HUES48 (cell line): ENCODE measurements around the gene ARPP19.
"Not testable (repeated sequence)": the region's sequence is repeated elsewhere in the genome, so short reads cannot be mapped to it uniquely, and the experiment has no call there.

Source experiments
- H3K27ac ChIP-seq: one replicate; pipeline ENCODE4 v1.7.0; 2013; ENCODE audit warnings: low read depth, low read length, inconsistent platforms
- H3K27me3 ChIP-seq: 2 replicates; pipeline ENCODE4 v1.6.1; 2013; ENCODE audit warnings: mild to moderate bottlenecking, low read length; ENCODE audit not compliant: control insufficient read depth, insufficient read depth
- H3K36me3 ChIP-seq: 2 replicates; pipeline ENCODE4 v1.6.1; 2013; ENCODE audit warnings: low read length; ENCODE audit not compliant: control insufficient read depth, insufficient read depth
- H3K4me1 ChIP-seq: 2 replicates; pipeline ENCODE4 v1.6.1; 2013; ENCODE audit warnings: mild to moderate bottlenecking, low read length; ENCODE audit not compliant: control insufficient read depth, insufficient read depth
- H3K4me3 ChIP-seq: 2 replicates; pipeline ENCODE4 v1.5.1; 2013; ENCODE audit warnings: mild to moderate bottlenecking, low read depth, low read length
- H3K9ac ChIP-seq: 2 replicates; pipeline ENCODE4 v1.6.1; 2013; ENCODE audit warnings: mild to moderate bottlenecking, low read depth, low read length, moderate library complexity
- H3K9me3 ChIP-seq: 2 replicates; pipeline ENCODE4 v1.6.1; 2013; ENCODE audit warnings: low read length; ENCODE audit not compliant: control insufficient read depth, insufficient read depth

The ARPP19 gene

DNA sequence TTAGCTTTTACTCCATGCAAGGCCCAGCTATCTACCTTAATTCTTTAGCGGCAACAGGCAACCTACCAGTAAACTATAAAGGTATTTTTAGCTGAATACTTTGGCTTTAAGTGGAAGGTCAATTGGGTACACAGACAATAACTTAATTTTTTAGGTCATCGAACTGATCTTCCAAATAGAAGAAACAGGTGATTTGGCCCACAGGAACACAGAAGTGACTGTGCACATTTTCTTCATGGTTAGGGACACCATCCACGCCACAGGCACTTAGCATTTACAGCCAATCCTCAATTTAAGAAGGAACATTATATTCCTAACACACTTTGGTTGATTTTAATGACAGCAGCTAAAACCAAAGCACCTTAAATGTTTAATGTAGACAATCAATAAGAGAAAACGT, 1.9 kb downstream of the ARPP19 start:
- no peak overlapping the region for H3K9ac ChIP-seq
- H3K36me3 ChIP-seq, result no peaks in the 10 kb centered on the region
- H3K4me1 ChIP-seq, result peaks cover 15% of the 10 kb centered on the region
- no peak overlapping the region for H3K27ac ChIP-seq
- H3K9me3 ChIP-seq, result no peaks in the 10 kb centered on the region
- peak overlapping the region; percentile 98 for H3K4me3 ChIP-seq
- H3K27me3 ChIP-seq, result no peaks in the 10 kb centered on the region

- not testable (repeated sequence) for H3K36me3 ChIP-seq, H3K4me3 ChIP-seq, H3K9me3 ChIP-seq, H3K27ac ChIP-seq, H3K9ac ChIP-seq, H3K27me3 ChIP-seq
- H3K4me1 ChIP-seq, result peaks cover 19% of the 10 kb centered on the region
Measured at GRCh38 chr15:52565417-52566358, 3.1 kb downstream of the ARPP19 start.

DNA sequence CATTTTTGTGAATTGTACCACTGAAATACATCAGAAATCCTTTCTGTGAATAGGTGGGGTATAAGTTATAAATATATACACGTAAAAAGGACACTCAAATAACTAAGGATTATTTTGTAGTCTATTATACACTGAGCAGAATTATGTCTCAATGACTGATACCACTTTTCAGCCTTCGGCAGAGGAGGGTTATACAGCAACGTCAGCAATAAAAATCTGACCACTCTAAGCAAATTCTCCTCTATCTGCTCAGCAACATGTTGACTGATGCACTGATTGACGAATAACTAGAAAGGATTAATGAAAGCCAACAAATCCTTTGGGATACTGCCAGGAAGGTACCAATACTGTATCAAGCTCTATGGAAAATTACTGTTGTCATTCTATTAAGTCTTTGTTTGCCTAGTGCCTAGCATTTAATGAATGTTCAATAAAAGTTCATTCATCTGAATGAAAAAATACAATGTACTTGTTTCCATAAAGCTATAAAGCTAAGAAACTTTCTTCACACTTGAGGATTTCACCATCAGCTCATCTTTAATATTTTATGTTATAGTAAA, 5.2 kb downstream of the ARPP19 start:
- Histone ChIP-seq H3K9ac (no peak overlapping the region), H3K36me3 (peaks cover 7% of the 10 kb centered on the region; the same call in 1 of the 2 replicates), H3K27ac (no peak overlapping the region), H3K4me1 (peaks cover 14% of the 10 kb centered on the region; the same call in 1 of the 2 replicates), H3K4me3 (no peak overlapping the region), H3K27me3 (no peaks in the 10 kb centered on the region), H3K9me3 (no peaks in the 10 kb centered on the region)

- Histone ChIP-seq H3K36me3 (peaks cover 35% of the 10 kb centered on the region), H3K9ac (no peak overlapping the region), H3K27ac (no peak overlapping the region), H3K9me3 (no peaks in the 10 kb centered on the region), H3K4me1 (0 out of 2 replicates have a peak, but pooled peaks cover 4% of the 10 kb centered on the region), H3K27me3 (no peaks in the 10 kb centered on the region), H3K4me3 (no peak overlapping the region)
Measured at GRCh38 chr15:52559575-52559974, 9.3 kb downstream of the ARPP19 start.

DNA sequence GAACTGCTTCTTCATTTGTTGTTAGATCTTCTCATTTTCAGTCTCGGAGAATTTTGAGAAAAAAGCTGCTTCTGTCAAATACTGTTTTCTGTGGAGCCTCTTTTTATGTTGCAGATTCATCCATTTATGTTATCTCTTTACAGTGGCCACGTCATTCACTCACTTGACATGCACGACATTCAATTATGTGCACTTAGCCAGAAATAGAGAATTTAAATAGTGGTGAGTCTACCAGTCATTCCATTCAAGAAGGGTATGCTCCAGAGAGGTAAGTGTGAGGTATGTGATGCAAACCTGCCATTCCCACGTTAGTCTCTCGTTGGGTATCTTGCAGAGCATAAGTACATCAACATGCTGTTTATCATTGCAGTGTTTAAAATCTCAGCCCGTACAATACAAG, 9.8 kb downstream of the ARPP19 start:
- peaks cover 41% of the 10 kb centered on the region for H3K36me3 ChIP-seq
- no peak overlapping the region for H3K27ac ChIP-seq
- 0 out of 2 replicates have a peak, but pooled peaks cover 4% of the 10 kb centered on the region for H3K4me1 ChIP-seq
- H3K9me3 ChIP-seq, result no peaks in the 10 kb centered on the region
- no peak overlapping the region for H3K9ac ChIP-seq
- no peaks in the 10 kb centered on the region for H3K27me3 ChIP-seq
- H3K4me3 ChIP-seq, result no peak overlapping the region

- no peaks in the 10 kb centered on the region for H3K27me3 ChIP-seq
- H3K4me3 ChIP-seq, result no peak overlapping the region
- 0 out of 2 replicates have a peak, but pooled peaks cover 4% of the 10 kb centered on the region for H3K4me1 ChIP-seq
- H3K9ac ChIP-seq, result no peak overlapping the region
- H3K9me3 ChIP-seq, result no peaks in the 10 kb centered on the region
- no peak overlapping the region for H3K27ac ChIP-seq
- H3K36me3 ChIP-seq, result peaks cover 48% of the 10 kb centered on the region
Measured at GRCh38 chr15:52558196-52558595, 10.6 kb downstream of the ARPP19 start.

- H3K9ac ChIP-seq, result no peak overlapping the region
- H3K36me3 ChIP-seq, result peaks cover 56% of the 10 kb centered on the region
Measured at GRCh38 chr15:52557274-52557641, 11.6 kb downstream of the ARPP19 start.

DNA sequence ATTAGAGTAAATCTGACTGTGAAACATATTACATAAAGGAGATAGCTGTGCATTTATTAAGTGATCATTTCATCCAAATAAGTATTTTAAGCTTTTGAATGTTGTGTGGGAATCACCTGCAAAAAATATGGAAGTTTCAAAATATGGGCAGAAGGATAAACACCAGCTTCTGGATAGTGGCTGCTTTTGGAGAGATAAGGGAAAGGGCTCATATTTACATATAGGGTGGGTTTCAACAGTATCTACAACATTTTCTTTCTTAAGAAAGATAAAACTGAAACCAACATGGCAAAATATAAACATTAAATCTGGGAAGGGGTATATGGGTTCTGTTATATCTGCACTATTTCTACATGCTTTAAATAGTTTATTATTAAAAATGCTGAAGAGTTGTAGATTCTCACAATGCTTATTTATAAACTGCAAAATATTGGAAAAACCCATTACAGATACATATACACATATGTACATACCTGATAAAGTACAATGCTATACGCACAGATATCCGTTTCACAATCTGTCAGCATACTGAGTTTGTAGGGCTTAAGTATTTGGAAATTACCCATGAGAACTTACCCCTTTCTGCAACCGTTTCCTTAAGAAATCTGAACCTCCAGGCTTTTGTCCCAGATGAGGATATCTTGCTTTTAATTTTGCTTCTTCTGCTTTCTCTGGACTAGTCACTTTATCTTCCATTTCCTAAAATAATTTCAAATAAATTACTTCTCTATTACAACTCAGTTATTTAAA, 12.1 kb downstream of the ARPP19 start:
- no peaks in the 10 kb centered on the region for H3K9me3 ChIP-seq

More at GRCh38 chr15:52557274-52557641, 11.6 kb downstream of the ARPP19 start:
- H3K9me3 ChIP-seq, result no peaks in the 10 kb centered on the region
- H3K4me3 ChIP-seq, result no peak overlapping the region
- H3K27ac ChIP-seq, result no peak overlapping the region
- H3K27me3 ChIP-seq, result no peaks in the 10 kb centered on the region
- 0 out of 2 replicates have a peak, but pooled peaks cover 4% of the 10 kb centered on the region for H3K4me1 ChIP-seq

GRCh38 chr15:52552303-52552702, 16.5 kb downstream of the ARPP19 start:
- Histone ChIP-seq H3K4me1 (no peaks in the 10 kb centered on the region), H3K27me3 (no peaks in the 10 kb centered on the region), H3K9me3 (no peaks in the 10 kb centered on the region), H3K4me3 (no peak overlapping the region), H3K36me3 (peaks cover 92% of the 10 kb centered on the region), H3K9ac (no peak overlapping the region), H3K27ac (no peak overlapping the region)

More for the DNA sequence above, 12.1 kb downstream of the ARPP19 start:
- Histone ChIP-seq H3K4me3 (no peak overlapping the region), H3K27me3 (no peaks in the 10 kb centered on the region), H3K27ac (no peak overlapping the region), H3K4me1 (0 out of 2 replicates have a peak, but pooled peaks cover 4% of the 10 kb centered on the region), H3K36me3 (peaks cover 61% of the 10 kb centered on the region), H3K9ac (no peak overlapping the region)

GRCh38 chr15:52551762-52552161, 17.1 kb downstream of the ARPP19 start:
- no peak overlapping the region for H3K27ac ChIP-seq
- H3K27me3 ChIP-seq, result no peaks in the 10 kb centered on the region
- H3K4me1 ChIP-seq, result no peaks in the 10 kb centered on the region
- no peak overlapping the region for H3K9ac ChIP-seq
- H3K4me3 ChIP-seq, result no peak overlapping the region
- H3K36me3 ChIP-seq, result peaks cover 88% of the 10 kb centered on the region
- H3K9me3 ChIP-seq, result no peaks in the 10 kb centered on the region
